Adipocyte (in vitro differentiated cells): ENCODE measurements around the gene THBS2.
"Not testable (repeated sequence)": the region's sequence is repeated elsewhere in the genome, so short reads cannot be mapped to it uniquely, and the experiment has no call there.

Experiments used
- DNase-seq: peaks from one replicate; pipeline ENCODE4 v3.0.0-alpha.2; 2015; ENCODE audit warnings: low read depth
- H3K27me3 ChIP-seq: replicated peaks from 2 replicates; pipeline ENCODE4 v1.7.0; 2013; ENCODE audit warnings: mild to moderate bottlenecking, low read length, moderate library complexity; ENCODE audit not compliant: control insufficient read depth, insufficient read depth
- H3K36me3 ChIP-seq: 2 replicates; pipeline ENCODE4 v1.7.0; 2013; ENCODE audit warnings: low read length, mild to moderate bottlenecking, moderate library complexity; ENCODE audit not compliant: control insufficient read depth, insufficient read depth, severe bottlenecking
- H3K4me1 ChIP-seq: 2 replicates; pipeline ENCODE4 v1.7.0; 2013; ENCODE audit warnings: mild to moderate bottlenecking, low read length, moderate library complexity; ENCODE audit not compliant: control insufficient read depth, insufficient read depth
- H3K4me3 ChIP-seq: 2 replicates; pipeline ENCODE4 v1.7.0; 2013; ENCODE audit warnings: mild to moderate bottlenecking, low read length, moderate library complexity
- H3K9ac ChIP-seq: 2 replicates; pipeline ENCODE4 v1.7.0; 2013; ENCODE audit warnings: mild to moderate bottlenecking, low read length, moderate library complexity
- H3K9me3 ChIP-seq: 2 replicates; pipeline ENCODE4 v1.7.0; 2013; ENCODE audit warnings: mild to moderate bottlenecking, low read length, moderate library complexity; ENCODE audit not compliant: control insufficient read depth

THBS2 gene

GRCh38 chr6:169253337-169254238 lies at the start of gene THBS2:
TSS of gene THBS2 (minus strand) at chr6:169253846. CDS start at chr6:169250784, 3,062 bp downstream.
- Histone ChIP-seq H3K27me3 (no peaks in the 10 kb centered on the region), H3K9me3 (no peaks in the 10 kb centered on the region), H3K36me3 (peaks cover 17% of the 10 kb centered on the region), H3K4me3 (peak within 1 kb of the TSS; percentile 93), H3K4me1 (peaks cover 23% of the 10 kb centered on the region), H3K9ac (peak within 1 kb of the TSS; percentile 93)
- peak; percentile 96 for DNase-seq

GRCh38 chr6:169302716-169303115 lies 49.1 kb upstream of the THBS2 start:
- Histone ChIP-seq H3K27me3 (no peaks in the 10 kb centered on the region), H3K36me3 (no peaks in the 10 kb centered on the region), H3K9ac (no peak overlapping the region), H3K4me1 (no peaks in the 10 kb centered on the region), H3K9me3 (peaks cover 19% of the 10 kb centered on the region), H3K4me3 (no peak overlapping the region)
- DNase-seq: no peak

- Histone ChIP-seq H3K9ac (no peak overlapping the region), H3K36me3 (no peaks in the 10 kb centered on the region), H3K4me1 (no peaks in the 10 kb centered on the region), H3K4me3 (no peak overlapping the region), H3K27me3 (no peaks in the 10 kb centered on the region), H3K9me3 (peaks cover 15% of the 10 kb centered on the region)
- DNase-seq: no peak
Observed at GRCh38 chr6:169302255-169302654, 48.6 kb upstream of the THBS2 start.

GRCh38 chr6:169300916-169301315 lies 47.3 kb upstream of the THBS2 start:
- Histone ChIP-seq H3K4me1 (peaks cover 5% of the 10 kb centered on the region), H3K36me3 (no peaks in the 10 kb centered on the region), H3K27me3 (no peaks in the 10 kb centered on the region), H3K4me3 (no peak overlapping the region), H3K9ac (no peak overlapping the region), H3K9me3 (peaks cover 10% of the 10 kb centered on the region)
- DNase-seq: no peak

- H3K4me3 ChIP-seq, H3K9ac ChIP-seq, H3K27me3 ChIP-seq, DNase-seq, H3K36me3 ChIP-seq, H3K4me1 ChIP-seq: not testable (repeated sequence)
- H3K9me3 ChIP-seq: peaks cover 15% of the 10 kb centered on the region
Observed at GRCh38 chr6:169298626-169299025, 45.0 kb upstream of the THBS2 start.

- peaks cover 10% of the 10 kb centered on the region for H3K9me3 ChIP-seq
- no peaks in the 10 kb centered on the region for H3K27me3 ChIP-seq
- no peak overlapping the region for H3K9ac ChIP-seq
- no peak for DNase-seq
- no peak overlapping the region for H3K4me3 ChIP-seq
- peaks cover 23% of the 10 kb centered on the region for H3K4me1 ChIP-seq
- H3K36me3 ChIP-seq: no peaks in the 10 kb centered on the region
Observed at GRCh38 chr6:169296622-169297021, 43.0 kb upstream of the THBS2 start.

- peak; percentile 50 for DNase-seq
- H3K36me3 ChIP-seq: no peaks in the 10 kb centered on the region
- no peak overlapping the region for H3K4me3 ChIP-seq
- peaks cover 24% of the 10 kb centered on the region for H3K4me1 ChIP-seq
- H3K9ac ChIP-seq: no peak overlapping the region
- H3K27me3 ChIP-seq: no peaks in the 10 kb centered on the region
- peaks cover 10% of the 10 kb centered on the region for H3K9me3 ChIP-seq
Observed at GRCh38 chr6:169296170-169296569, 42.5 kb upstream of the THBS2 start.

- Histone ChIP-seq H3K36me3 (no peaks in the 10 kb centered on the region), H3K9me3 (peaks cover 10% of the 10 kb centered on the region), H3K4me1 (peaks cover 50% of the 10 kb centered on the region), H3K4me3 (no peak overlapping the region), H3K27me3 (no peaks in the 10 kb centered on the region), H3K9ac (no peak overlapping the region)
- DNase-seq: peak; percentile 16
Observed at GRCh38 chr6:169293196-169293595, 39.5 kb upstream of the THBS2 start.

GRCh38 chr6:169292338-169293124 lies 38.9 kb upstream of the THBS2 start:
- Histone ChIP-seq H3K9me3 (peaks cover 10% of the 10 kb centered on the region), H3K27me3 (no peaks in the 10 kb centered on the region), H3K9ac (peak overlapping the region; percentile 53), H3K4me1 (peaks cover 54% of the 10 kb centered on the region), H3K36me3 (no peaks in the 10 kb centered on the region), H3K4me3 (peak overlapping the region; percentile 43)
- DNase-seq: peak; percentile 93

GRCh38 chr6:169291646-169292337 lies 38.1 kb upstream of the THBS2 start:
- H3K27me3 ChIP-seq: no peaks in the 10 kb centered on the region
- peak overlapping the region; percentile 53 for H3K9ac ChIP-seq
- H3K4me1 ChIP-seq: peaks cover 54% of the 10 kb centered on the region
- DNase-seq: no peak
- peak overlapping the region; percentile 43 for H3K4me3 ChIP-seq
- H3K9me3 ChIP-seq: peaks cover 10% of the 10 kb centered on the region
- no peaks in the 10 kb centered on the region for H3K36me3 ChIP-seq

- Histone ChIP-seq H3K4me3 (no peak overlapping the region), H3K9me3 (peaks cover 10% of the 10 kb centered on the region), H3K4me1 (peaks cover 49% of the 10 kb centered on the region), H3K36me3 (no peaks in the 10 kb centered on the region), H3K27me3 (no peaks in the 10 kb centered on the region), H3K9ac (no peak overlapping the region)
- DNase-seq: no peak
Observed at GRCh38 chr6:169291148-169291547, 37.5 kb upstream of the THBS2 start.
